T-helper 1 cell treated with Interleukin-12 subunit alpha and Interleukin-12 subunit beta and Interleukin-4 antibody, amounts not matched to agents 30 μg/mL and 1 μg/mL, for 36 hours (primary cell): Measurements from ENCODE around the gene UQCRC1.
A peak's percentile ranks its signal among the peaks of the same experiment; 100 is the strongest.

Source experiments
- H3K27ac Mint-ChIP-seq: one replicate; pipeline ENCODE4 v1.8.0; 2021; ENCODE audit warnings: mild to moderate bottlenecking, mixed read lengths
- H3K27me3 Mint-ChIP-seq: one replicate; pipeline ENCODE4 v1.8.0; 2021; ENCODE audit warnings: low read depth, mixed read lengths
- H3K36me3 Mint-ChIP-seq: one replicate; pipeline ENCODE4 v1.8.0; 2021; ENCODE audit warnings: low read depth, mixed read lengths
- H3K4me1 Mint-ChIP-seq: one replicate; pipeline ENCODE4 v1.8.0; 2021; ENCODE audit warnings: low read depth, mixed read lengths
- H3K4me3 Mint-ChIP-seq: one replicate; pipeline ENCODE4 v1.8.0; 2021; ENCODE audit warnings: mild to moderate bottlenecking, moderate library complexity, mixed read lengths
- H3K9me3 Mint-ChIP-seq: one replicate; pipeline ENCODE4 v1.8.0; 2021; ENCODE audit warnings: mixed read lengths

UQCRC1 gene

GRCh38 chr3:48564667-48565066 is 44.8 kb downstream of the UQCRC1 start:
- H3K27ac Mint-ChIP-seq = no peak overlapping the region
- no peaks in the 10 kb centered on the region for H3K27me3 Mint-ChIP-seq
- no peaks in the 10 kb centered on the region for H3K36me3 Mint-ChIP-seq
- H3K4me1 Mint-ChIP-seq = peaks cover 12% of the 10 kb centered on the region
- H3K4me3 Mint-ChIP-seq = no peak overlapping the region
- no peaks in the 10 kb centered on the region for H3K9me3 Mint-ChIP-seq

- Mint-ChIP-seq H3K27ac (no peak overlapping the region), H3K9me3 (no peaks in the 10 kb centered on the region), H3K4me1 (peaks cover 12% of the 10 kb centered on the region), H3K4me3 (no peak overlapping the region), H3K36me3 (no peaks in the 10 kb centered on the region), H3K27me3 (no peaks in the 10 kb centered on the region)
Measured at GRCh38 chr3:48564022-48564421, 45.4 kb downstream of the UQCRC1 start.

DNA sequence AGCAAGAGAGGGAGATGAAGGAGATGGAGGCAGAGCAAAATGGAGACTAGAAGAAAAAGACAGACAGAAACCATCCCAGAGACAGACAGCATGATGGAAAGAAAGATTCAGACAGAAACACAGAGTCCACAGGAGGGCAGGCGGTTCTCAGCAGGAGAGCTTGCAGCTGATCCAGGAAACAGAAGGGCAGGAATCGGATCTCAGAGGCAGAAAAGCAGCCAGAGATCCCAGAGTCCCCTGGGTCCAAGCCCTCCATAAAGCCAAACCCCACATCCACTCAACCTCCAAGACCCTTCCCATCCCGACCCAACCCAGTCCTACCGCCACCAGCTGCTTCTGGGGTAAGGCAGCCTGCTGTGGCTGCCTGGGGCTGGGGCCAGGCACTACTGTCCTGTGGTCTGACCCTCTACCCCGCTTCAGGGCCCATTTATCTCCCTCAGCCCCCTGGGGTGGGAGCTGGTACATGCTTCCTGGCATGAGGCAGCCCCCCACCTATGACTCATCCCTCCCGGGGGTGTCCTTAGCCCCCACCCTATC is 46.0 kb downstream of the UQCRC1 start, which contains the start of gene UCN2:
UCN2 (minus strand) TSS at position 400 of the 537 bp plus-strand sequence. CDS start 657 bp downstream, outside the sequence.
- H3K4me1 Mint-ChIP-seq = peaks cover 15% of the 10 kb centered on the region
- H3K27ac Mint-ChIP-seq = no peak within 1 kb of the TSS
- H3K27me3 Mint-ChIP-seq = no peaks in the 10 kb centered on the region
- H3K36me3 Mint-ChIP-seq = no peaks in the 10 kb centered on the region
- no peaks in the 10 kb centered on the region for H3K9me3 Mint-ChIP-seq
- no peak within 1 kb of the TSS for H3K4me3 Mint-ChIP-seq

DNA sequence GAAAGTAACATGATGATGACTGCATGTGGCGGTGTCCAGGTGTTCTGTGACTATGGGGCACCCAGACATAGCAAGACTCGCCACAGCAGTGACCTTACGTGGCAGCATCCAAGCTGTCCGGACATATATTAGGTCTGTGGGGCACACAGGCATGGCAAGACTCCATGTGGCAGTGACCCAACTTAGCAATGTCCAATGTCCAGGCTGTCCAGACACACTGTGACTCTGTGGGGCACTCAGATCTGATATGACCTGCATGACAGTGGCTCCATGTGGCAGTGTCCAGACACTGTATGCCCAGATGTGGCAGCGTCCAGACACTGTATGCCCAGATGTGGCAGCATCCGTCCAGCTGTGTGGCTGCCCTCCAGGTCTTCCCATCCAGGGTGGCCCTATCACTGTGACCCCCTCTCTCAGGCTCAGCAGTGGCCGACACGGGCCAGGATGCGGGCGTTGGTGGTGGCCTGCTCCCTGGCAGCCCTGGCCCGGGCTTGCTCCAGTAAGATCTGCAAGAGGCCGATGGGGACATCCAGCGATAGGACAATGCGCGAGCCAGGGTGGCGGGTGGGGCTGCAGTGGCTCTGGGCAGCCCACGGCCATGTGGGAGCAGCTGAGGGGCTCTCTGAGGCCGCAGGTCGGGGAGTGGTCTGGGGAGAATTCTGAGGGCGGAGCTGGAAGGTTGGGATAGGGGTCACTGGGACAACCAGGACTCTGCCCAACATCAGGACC is 46.9 kb downstream of the UQCRC1 start:
- Mint-ChIP-seq H3K27ac (no peak overlapping the region), H3K36me3 (no peaks in the 10 kb centered on the region), H3K9me3 (no peaks in the 10 kb centered on the region), H3K27me3 (no peaks in the 10 kb centered on the region), H3K4me1 (peaks cover 18% of the 10 kb centered on the region), H3K4me3 (no peak overlapping the region)

DNA sequence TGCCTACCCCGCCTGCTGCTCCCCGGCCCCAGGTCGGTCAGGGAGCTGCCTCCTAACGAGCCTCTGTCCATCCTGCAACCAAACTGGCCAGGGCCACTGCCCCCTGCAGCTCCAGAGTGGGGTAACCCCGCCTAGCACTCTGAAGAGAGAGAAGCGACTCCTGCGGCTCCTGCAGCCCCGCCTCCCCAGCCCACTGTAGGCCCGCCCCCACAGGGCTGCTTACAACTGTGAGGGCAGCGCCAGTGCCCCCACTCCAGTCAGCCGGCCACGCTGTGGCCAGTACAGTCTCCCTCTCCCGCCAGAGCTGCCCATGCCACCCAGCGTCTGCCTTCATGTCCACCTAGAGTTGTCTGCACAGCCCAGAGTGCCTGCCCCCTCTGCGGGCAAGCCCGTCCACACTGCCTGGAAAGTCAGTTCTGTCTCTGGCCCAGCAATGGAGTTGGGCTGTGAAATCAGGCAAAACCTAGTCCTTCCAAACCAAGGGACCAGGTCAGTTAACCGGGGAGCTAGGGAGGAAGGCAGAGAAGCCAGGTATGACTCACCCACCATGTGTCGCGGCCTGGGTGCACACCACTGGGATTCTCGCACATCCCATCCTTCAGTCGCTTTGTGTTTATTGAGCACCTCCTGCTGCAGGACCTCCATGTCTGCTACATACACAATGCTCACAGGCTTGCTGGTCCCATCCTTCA is 48.3 kb downstream of the UQCRC1 start:
- no peak overlapping the region for H3K4me3 Mint-ChIP-seq
- H3K9me3 Mint-ChIP-seq = no peaks in the 10 kb centered on the region
- H3K27ac Mint-ChIP-seq = no peak overlapping the region
- H3K4me1 Mint-ChIP-seq = peaks cover 16% of the 10 kb centered on the region
- H3K27me3 Mint-ChIP-seq = no peaks in the 10 kb centered on the region
- peaks cover 2% of the 10 kb centered on the region for H3K36me3 Mint-ChIP-seq

DNA sequence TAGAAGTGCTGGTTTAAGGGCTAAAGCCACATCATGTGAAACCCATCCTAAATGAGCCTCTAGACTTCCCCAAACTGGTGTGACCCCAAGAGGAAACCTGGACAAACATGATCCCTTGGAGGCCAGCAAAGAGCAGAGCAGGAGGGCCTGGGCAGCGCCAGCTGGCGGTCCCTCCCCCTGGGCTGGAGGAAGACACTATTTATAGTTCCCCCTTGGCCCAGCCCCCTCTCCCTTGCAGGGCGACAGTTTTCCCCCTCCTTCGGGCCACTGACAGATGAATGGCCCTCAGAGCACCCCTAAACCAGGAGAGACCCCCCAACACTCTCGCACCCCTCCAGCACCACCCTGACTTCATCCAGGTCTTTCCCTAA is 48.8 kb downstream of the UQCRC1 start:
- Mint-ChIP-seq H3K4me1 (peaks cover 19% of the 10 kb centered on the region), H3K27ac (no peak overlapping the region), H3K4me3 (no peak overlapping the region), H3K27me3 (no peaks in the 10 kb centered on the region), H3K9me3 (no peaks in the 10 kb centered on the region), H3K36me3 (peaks cover 2% of the 10 kb centered on the region)

DNA sequence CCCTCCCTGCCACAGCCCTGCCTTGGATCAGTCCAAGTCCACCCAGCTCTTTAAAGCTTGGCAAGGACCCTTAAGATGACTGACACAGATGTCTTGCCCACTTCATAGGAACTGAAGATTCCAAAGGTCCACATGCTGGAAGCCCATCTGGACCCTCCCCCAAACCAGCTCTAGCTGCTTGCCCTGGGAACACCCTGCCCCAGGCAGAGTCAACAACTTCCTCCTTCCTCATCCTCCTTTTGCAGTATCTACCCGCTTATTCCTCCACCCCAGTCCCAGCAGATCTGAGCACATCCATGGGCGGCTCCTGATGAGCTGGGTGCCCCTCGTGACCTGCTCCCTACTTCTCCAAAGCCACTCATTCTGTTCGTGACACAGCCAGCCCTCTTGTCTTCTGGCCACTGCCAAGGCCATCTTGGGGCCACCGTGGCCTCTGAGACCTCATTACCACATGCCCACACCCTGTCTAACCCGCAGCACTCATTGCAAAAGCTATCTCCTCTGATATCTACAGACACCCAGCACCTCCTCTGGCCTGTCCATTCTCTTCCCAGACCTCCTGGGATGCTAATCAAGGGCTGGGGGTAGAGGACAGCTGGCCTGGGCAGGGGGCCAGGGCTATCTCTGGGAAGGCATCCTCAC is 50.8 kb downstream of the UQCRC1 start:
- peak overlapping the region; percentile 4 for H3K27ac Mint-ChIP-seq

GRCh38 chr3:48556796-48557626 is 52.4 kb downstream of the UQCRC1 start, which contains the start of gene PFKFB4:
Gene PFKFB4, minus strand, starts transcription at chr3:48556803. Its CDS starts 26 bp downstream, at chr3:48556777.
- H3K36me3 Mint-ChIP-seq = peaks cover 11% of the 10 kb centered on the region
- no peaks in the 10 kb centered on the region for H3K9me3 Mint-ChIP-seq
- H3K4me1 Mint-ChIP-seq = peaks cover 42% of the 10 kb centered on the region
- H3K27ac Mint-ChIP-seq = peak within 1 kb of the TSS; percentile 72
- H3K27me3 Mint-ChIP-seq = no peaks in the 10 kb centered on the region
- peak within 1 kb of the TSS; percentile 94 for H3K4me3 Mint-ChIP-seq

More for the DNA sequence above, 50.8 kb downstream of the UQCRC1 start:
- Mint-ChIP-seq H3K4me1 (peaks cover 37% of the 10 kb centered on the region), H3K4me3 (no peak overlapping the region), H3K27me3 (no peaks in the 10 kb centered on the region), H3K36me3 (peaks cover 5% of the 10 kb centered on the region), H3K9me3 (no peaks in the 10 kb centered on the region)

DNA sequence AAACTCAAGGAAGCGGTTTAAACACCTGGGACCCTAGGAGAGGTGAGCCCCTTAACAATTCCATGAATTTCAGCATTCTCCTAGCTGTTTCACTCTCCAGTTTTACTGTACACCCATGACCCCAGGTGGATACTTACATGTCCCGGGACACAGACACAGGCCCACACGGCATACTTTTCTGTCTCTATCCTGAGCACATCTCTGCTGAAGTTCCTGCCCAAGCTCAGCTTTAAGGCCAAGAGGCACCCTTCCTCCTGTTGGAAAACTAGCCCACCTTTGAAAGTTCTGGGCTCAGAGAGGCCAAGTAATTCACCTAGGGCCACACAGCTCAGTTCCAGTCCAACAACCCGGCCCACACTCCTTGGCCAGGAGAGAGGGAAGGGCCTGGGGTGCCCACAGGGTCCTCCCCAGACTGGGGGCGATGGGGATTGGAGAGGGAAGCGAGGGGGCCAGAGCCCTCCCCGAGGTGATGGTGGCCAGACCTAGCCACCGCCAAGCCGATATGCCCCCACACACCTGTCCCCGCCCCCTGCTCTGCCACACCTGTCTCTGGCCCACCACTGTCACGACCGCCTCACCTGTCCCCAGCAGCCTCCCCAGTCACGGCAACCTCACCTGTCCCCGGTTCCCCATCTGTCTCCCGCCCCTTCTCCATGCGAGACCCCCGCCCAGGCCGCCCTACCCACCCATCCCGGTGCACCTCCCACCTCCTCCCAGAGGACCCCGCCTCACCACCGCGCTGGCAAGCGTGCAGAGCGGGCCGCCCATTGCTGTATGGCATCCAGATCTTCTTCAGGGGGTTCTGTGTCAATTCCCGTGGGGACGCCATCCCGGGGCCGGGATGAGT is 53.3 kb downstream of the UQCRC1 start:
- H3K27me3 Mint-ChIP-seq = no peaks in the 10 kb centered on the region
- H3K4me1 Mint-ChIP-seq = peaks cover 42% of the 10 kb centered on the region
- peak overlapping the region; percentile 72 for H3K27ac Mint-ChIP-seq
- H3K9me3 Mint-ChIP-seq = no peaks in the 10 kb centered on the region
- peak overlapping the region; percentile 94 for H3K4me3 Mint-ChIP-seq
- H3K36me3 Mint-ChIP-seq = peaks cover 13% of the 10 kb centered on the region

DNA sequence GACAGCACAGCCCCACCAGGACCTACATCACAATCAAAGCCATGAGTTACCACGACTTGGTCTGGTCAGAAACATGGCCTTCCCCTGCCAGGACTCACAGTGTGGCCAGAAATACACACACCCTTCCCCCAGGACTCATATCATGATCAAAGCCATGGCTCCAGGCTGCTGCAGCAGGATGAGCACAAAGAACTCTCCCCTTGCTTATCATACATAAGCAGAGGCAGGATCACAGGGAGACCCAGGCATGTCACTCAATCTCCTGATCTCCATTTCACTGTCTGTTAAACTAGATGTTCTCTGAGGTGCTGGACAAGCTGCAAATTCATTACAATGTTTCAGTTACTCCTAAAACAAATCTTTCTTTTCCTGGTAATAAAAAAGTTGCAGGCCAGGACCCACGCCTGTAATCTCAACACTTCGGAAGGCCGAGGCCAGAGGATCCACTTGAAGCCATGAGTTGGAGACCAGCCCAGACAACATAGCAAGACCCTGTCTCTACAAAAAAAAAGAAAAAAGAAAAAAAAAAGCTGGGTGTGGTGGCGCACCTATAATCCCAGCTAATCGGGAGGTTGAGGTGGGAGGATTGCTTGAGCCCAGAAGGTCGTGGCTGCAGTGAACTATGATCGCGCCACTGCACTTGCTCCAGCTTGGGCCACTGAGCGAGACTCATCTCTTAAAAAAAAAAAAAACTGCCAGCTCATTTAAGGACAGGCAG is 54.1 kb downstream of the UQCRC1 start:
- peak overlapping the region; percentile 94 for H3K4me3 Mint-ChIP-seq
- peaks cover 42% of the 10 kb centered on the region for H3K4me1 Mint-ChIP-seq
- H3K27ac Mint-ChIP-seq = peak overlapping the region; percentile 19

DNA sequence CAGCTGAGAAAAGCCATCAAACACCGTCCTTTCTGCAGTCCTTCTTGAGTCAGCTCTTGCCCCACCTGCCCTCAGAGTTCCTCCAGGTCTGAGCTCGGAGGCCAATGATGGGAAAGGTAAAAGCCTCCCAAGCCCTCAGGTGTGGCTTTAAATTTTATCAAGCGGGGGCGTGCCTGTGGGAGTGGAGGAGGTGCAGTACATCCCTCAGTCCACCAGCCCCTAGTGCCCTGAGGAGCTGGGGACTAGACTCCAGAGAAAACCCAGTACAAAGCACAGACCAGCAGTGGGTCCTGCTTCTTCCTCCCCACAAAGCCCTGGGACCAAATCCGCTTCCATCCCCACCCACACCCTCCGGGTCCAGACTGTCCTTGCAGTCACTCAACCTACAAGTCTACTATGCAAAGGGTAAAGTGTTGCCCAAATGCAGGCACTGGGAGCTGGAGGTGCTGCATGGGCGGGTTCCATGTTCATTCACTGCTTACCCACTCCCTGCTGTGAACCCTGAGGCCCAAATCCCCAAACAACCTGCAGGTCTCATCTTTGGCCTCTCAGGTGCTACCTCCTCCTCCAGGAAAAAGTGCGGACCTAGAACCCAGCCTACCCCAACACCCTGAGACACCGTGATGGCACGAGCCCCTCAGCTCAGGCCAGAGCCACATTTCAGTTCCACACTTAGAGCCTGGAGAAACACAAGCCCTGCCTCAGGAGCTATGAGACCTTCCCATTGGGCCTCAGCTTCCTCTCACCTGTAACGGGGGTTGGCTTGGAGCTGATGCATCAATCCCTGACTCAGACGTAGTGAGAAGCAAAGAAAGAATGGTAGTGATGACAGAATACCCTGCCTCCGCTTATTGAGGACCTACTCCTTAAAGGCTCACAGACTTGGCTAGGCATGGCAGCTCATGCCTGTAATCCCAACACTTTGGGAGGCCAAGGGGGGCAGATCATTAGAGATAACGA is 55.3 kb downstream of the UQCRC1 start:
- peaks cover 36% of the 10 kb centered on the region for H3K4me1 Mint-ChIP-seq
- H3K27ac Mint-ChIP-seq = peak overlapping the region; percentile 29
- H3K4me3 Mint-ChIP-seq = peak overlapping the region; percentile 38
- no peaks in the 10 kb centered on the region for H3K9me3 Mint-ChIP-seq
- no peaks in the 10 kb centered on the region for H3K27me3 Mint-ChIP-seq
- peaks cover 16% of the 10 kb centered on the region for H3K36me3 Mint-ChIP-seq

More for the DNA sequence above, 54.1 kb downstream of the UQCRC1 start:
- H3K9me3 Mint-ChIP-seq = no peaks in the 10 kb centered on the region
- peaks cover 16% of the 10 kb centered on the region for H3K36me3 Mint-ChIP-seq
- H3K27me3 Mint-ChIP-seq = no peaks in the 10 kb centered on the region

- Mint-ChIP-seq H3K36me3 (peaks cover 20% of the 10 kb centered on the region), H3K27ac (no peak overlapping the region), H3K9me3 (no peaks in the 10 kb centered on the region), H3K27me3 (no peaks in the 10 kb centered on the region), H3K4me3 (no peak overlapping the region), H3K4me1 (peaks cover 34% of the 10 kb centered on the region)
Measured at GRCh38 chr3:48553361-48553760, 56.1 kb downstream of the UQCRC1 start.
